IMR-90 (cell line): ENCODE results near the gene NARS2. TPM values are rescaled to one million over a fixed set of nuclear protein-coding genes. Genes with fewer than 3 reads are reported as not detected.
A peak's percentile ranks its signal among the peaks of the same experiment; 100 is the strongest.

Experiments used
- ATAC-seq: fragments of 200-7000 bp; cut with Tn5 transposase; 2 replicates; pipeline ENCODE4 v1.9.1; 2020; ENCODE audit warnings: low read depth, mild to moderate bottlenecking, moderate library complexity
- BruUV-seq: library from RNA; stranded (reverse); fragments of 400-500 nt; replicated peaks from 2 replicates; lab custom pipeline; 2021; lab: Mats Ljungman, UMichigan
- CTCF ChIA-PET: fragments of 300-600 bp; formaldehyde crosslinking; extraction: SDS; loops from one replicate; lab custom pipeline; 2021; ENCODE audit warnings: antibody characterized with exemption; lab: Yijun Ruan, JAX
- POLR2A ChIA-PET: fragments of 300-600 bp; sonication (Branson Sonifier 250); formaldehyde crosslinking; loops from one replicate; lab custom pipeline; 2022; ENCODE audit warnings: antibody characterized with exemption; ENCODE audit not compliant: unreplicated experiment; lab: Charles Lee
- DNase-seq: peaks from one replicate; pipeline ENCODE4 v3.0.0; 2013
- H2AFZ ChIP-seq: replicated peaks from 2 replicates; pipeline ENCODE3; 2013; ENCODE audit warnings: low read length, mild to moderate bottlenecking; ENCODE audit not compliant: poor library complexity
- H2AK5ac ChIP-seq: 2 replicates; pipeline ENCODE4 v1.6.1; 2013; ENCODE audit warnings: low read depth, low read length, inconsistent platforms
- H2AK9ac ChIP-seq: replicated peaks from 2 replicates; pipeline ENCODE3; 2013; ENCODE audit warnings: mild to moderate bottlenecking, low read depth, low read length, moderate library complexity; ENCODE audit not compliant: poor library complexity
- H2BK120ac ChIP-seq: 2 replicates; pipeline ENCODE4 v1.6.1; 2013; ENCODE audit warnings: low read depth, low read length, inconsistent platforms
- H2BK15ac ChIP-seq: 3 replicates; pipeline ENCODE4 v1.6.1; 2013; ENCODE audit warnings: low read depth, low read length, inconsistent platforms
- H2BK20ac ChIP-seq: 2 replicates; pipeline ENCODE4 v1.6.1; 2013; ENCODE audit warnings: low read depth, mild to moderate bottlenecking, inconsistent platforms, low read length, moderate library complexity
- H2BK5ac ChIP-seq: 2 replicates; pipeline ENCODE4 v1.6.1; 2013; ENCODE audit warnings: mild to moderate bottlenecking, low read depth, low read length, inconsistent platforms; ENCODE audit not compliant: poor library complexity, severe bottlenecking
- H3K14ac ChIP-seq: replicated peaks from 2 replicates; pipeline ENCODE4 v1.6.1; 2013; ENCODE audit warnings: low read depth, low read length, inconsistent platforms
- H3K18ac ChIP-seq: 2 replicates; pipeline ENCODE4 v1.6.1; 2013; ENCODE audit warnings: low read depth, low read length, control low read depth
- H3K23ac ChIP-seq: 2 replicates; pipeline ENCODE4 v1.6.1; 2013; ENCODE audit warnings: low read depth, low read length, inconsistent platforms
- H3K27ac ChIP-seq: 2 replicates; pipeline ENCODE4 v1.5.1; 2013; ENCODE audit warnings: mild to moderate bottlenecking, control low read depth, low read length; ENCODE audit not compliant: insufficient read depth
- H3K27me3 ChIP-seq: 2 replicates; pipeline ENCODE4 v1.6.1; 2013; ENCODE audit warnings: low read length; ENCODE audit not compliant: control insufficient read depth, insufficient read depth
- H3K36me3 ChIP-seq: 2 replicates; pipeline ENCODE4 v1.6.1; 2013; ENCODE audit warnings: low read length, mixed read lengths; ENCODE audit not compliant: control insufficient read depth, insufficient read depth
- H3K4ac ChIP-seq: 2 replicates; pipeline ENCODE4 v1.6.1; 2013; ENCODE audit warnings: low read depth, low read length, inconsistent platforms
- H3K4me1 ChIP-seq: 2 replicates; pipeline ENCODE4 v1.6.1; 2013; ENCODE audit warnings: low read length, mixed read lengths; ENCODE audit not compliant: control insufficient read depth, insufficient read depth
- H3K4me2 ChIP-seq: 2 replicates; pipeline ENCODE4 v1.6.1; 2013; ENCODE audit warnings: low read depth, mild to moderate bottlenecking, control low read depth, low read length, moderate library complexity
- H3K4me3 ChIP-seq: 2 replicates; pipeline ENCODE4 v1.5.1; 2013; ENCODE audit warnings: low read depth, mild to moderate bottlenecking, control low read depth, low read length, moderate library complexity; ENCODE audit not compliant: insufficient read depth
- H3K56ac ChIP-seq: 2 replicates; pipeline ENCODE4 v1.6.1; 2013; ENCODE audit warnings: low read length, inconsistent platforms; ENCODE audit not compliant: insufficient read depth; ENCODE audit errors: extremely low read depth
- H3K79me1 ChIP-seq, 2 experiments: 2 replicates each; pipeline ENCODE4 v1.6.1; 2013; ENCODE audit warnings: low read length in 2 of 2, inconsistent platforms in 1 of 2, low read depth in 1 of 2
- H3K9ac ChIP-seq: 2 replicates; pipeline ENCODE4 v1.6.1; 2013; ENCODE audit warnings: low read depth, low read length, control low read depth
- H3K9me1 ChIP-seq: 2 replicates; pipeline ENCODE4 v1.6.1; 2013; ENCODE audit warnings: low read length, inconsistent platforms; ENCODE audit not compliant: insufficient read depth
- H3K9me3 ChIP-seq: 2 replicates; pipeline ENCODE4 v1.6.1; 2013; ENCODE audit warnings: low read length; ENCODE audit not compliant: control insufficient read depth, insufficient read depth
- H4K20me1 ChIP-seq: 2 replicates; pipeline ENCODE4 v1.6.1; 2013; ENCODE audit warnings: low read length, inconsistent platforms; ENCODE audit not compliant: insufficient read depth
- H4K5ac ChIP-seq: 2 replicates; pipeline ENCODE4 v1.6.1; 2013; ENCODE audit warnings: mild to moderate bottlenecking, low read depth, low read length, control low read depth
- H4K8ac ChIP-seq, 2 experiments: 2 replicates each; pipeline ENCODE4 v1.6.1; 2013; ENCODE audit warnings: low read depth in 2 of 2, low read length in 2 of 2, control low read depth in 1 of 2, inconsistent platforms in 1 of 2
- H4K91ac ChIP-seq: 2 replicates; pipeline ENCODE4 v1.6.1; 2013; ENCODE audit warnings: low read depth, low read length, inconsistent platforms; ENCODE audit not compliant: insufficient read depth
- FOS ChIP-seq: fragments of 150-350 bp; IDR thresholded peaks from 2 replicates; pipeline ENCODE4 v1.6.1; 2016; ENCODE audit warnings: low read depth, low read length
- MXI1 ChIP-seq: IDR thresholded peaks from 2 replicates; pipeline ENCODE4 v1.6.1; 2012; ENCODE audit warnings: low read depth, mild to moderate bottlenecking, low read length, moderate library complexity, borderline replicate concordance
- RCOR1 ChIP-seq: IDR thresholded peaks from 2 replicates; pipeline ENCODE4 v1.6.1; 2012; ENCODE audit warnings: mild to moderate bottlenecking, low read length, improper control_type of control experiment; ENCODE audit not compliant: insufficient replicate concordance
- RFX5 ChIP-seq: IDR thresholded peaks from 2 replicates; pipeline ENCODE4 v1.8.0; 2012; ENCODE audit warnings: low read depth, mild to moderate bottlenecking, low read length, moderate library complexity
- USF2 ChIP-seq: fragments of 150-350 bp; IDR thresholded peaks from 2 replicates; pipeline ENCODE4 v1.6.1; 2017; ENCODE audit warnings: mild to moderate bottlenecking, antibody characterized with exemption, low read length, low read depth
- WGBS, 2 experiments: methylation state at CpG; one replicate each; pipeline versions ENCODE4 v1.1.5 to v1.1.7; 2013; ENCODE audit warnings: missing lambda C conversion rate in 2 of 2; ENCODE audit not compliant: insufficient read length in 1 of 2; ENCODE audit errors: extremely low coverage in 2 of 2; 5-methylcytosine and 5-hydroxymethylcytosine counted together
- dilution Hi-C: fragments of 300-500 bp; cut with HindIII; formaldehyde crosslinking; loops from one replicate; pipeline ENCODE4 v1.14.3; 2018; ENCODE audit warnings: low sequenced_read_pairs; ENCODE audit not compliant: unreplicated experiment
- in situ Hi-C: fragments of 300-500 bp; cut with MboI; formaldehyde crosslinking; loops from 3 replicates; pipeline ENCODE4 v1.14.3; 2019; ENCODE audit warnings: low sequenced_read_pairs, inconsistent platforms, mixed read lengths
- intact Hi-C: fragments of 100-400 bp; cut with micrococcal nuclease; formaldehyde crosslinking; loops from 2 replicates; pipeline ENCODE4 v1.10.0; 2022
- polyA plus RNA-seq, 3 experiments: library from polyadenylated mRNA; depleted of rRNA; stranded (reverse); fragments of >200 nt; gene quantifications; 2 replicates each; pipeline ENCODE4 v1.2.3, GENCODE V29; 2012; ENCODE audit warnings: low replicate concordance in 1 of 3
- total RNA-seq: library from RNA; depleted of rRNA; stranded (reverse); fragments of >200 nt; gene quantifications from 2 replicates; pipeline ENCODE4 v1.2.3, GENCODE V29; 2012

NARS2 gene
- total and polyA plus RNA-seq, 2 of the 4 experiments (the other 2 are of a cell fraction), result 8.0 to 15.8 TPM

- Histone ChIP-seq H3K4ac (no peak overlapping the region), H3K56ac (no peak overlapping the region), H4K20me1 (no peaks in the 10 kb centered on the region), H3K18ac (no peak overlapping the region), H4K5ac (no peak overlapping the region), H3K36me3 (peaks cover 3% of the 10 kb centered on the region; the same call in 1 of the 2 replicates), H3K14ac (no peak overlapping the region), H4K8ac (no peak overlapping the region), H2BK5ac (no peak overlapping the region), H3K27ac (no peak overlapping the region), H2BK120ac (no peak overlapping the region; the same call in 1 of the 2 replicates), H3K9ac (no peak overlapping the region), H2AK9ac (no peak overlapping the region), H3K4me2 (peak overlapping the region; percentile 50; the same call in 1 of the 2 replicates), H3K9me1 (peaks cover 6% of the 10 kb centered on the region), H4K91ac (no peak overlapping the region), H3K4me3 (no peak overlapping the region), H2AK5ac (no peak overlapping the region; the same call in 1 of the 2 replicates), H2AFZ (no peak overlapping the region), H3K27me3 (no peaks in the 10 kb centered on the region), H3K9me3 (no peaks in the 10 kb centered on the region), H3K79me1 (peaks cover 0 to 15% of the 10 kb centered on the region in 2 experiments; a peak in 2 of 4 replicates), H2BK20ac (no peak overlapping the region), H3K4me1 (peaks cover 5% of the 10 kb centered on the region), H2BK15ac (no peak overlapping the region; the same call in 2 of the 3 replicates), H3K23ac (0 out of 2 replicates have a peak overlapping the region, but pooled peaks have one; percentile 6)
- ChIA-PET POLR2A (interaction anchor here (0.7 kb wide), 1 partner anchor 1691 kb away, joined by 3 read pairs; no protein-coding TSS in a partner anchor), CTCF (no interaction called here)
- in situ Hi-C loops, result no loop called here
- TF ChIP-seq RFX5, result no peak
- TF ChIP-seq USF2, result no peak
- TF ChIP-seq FOS, result no peak
- no peak for TF ChIP-seq MXI1
- TF ChIP-seq RCOR1, result no peak
- no CpG with 5 or more reads among the region's 3 CpGs for WGBS, 2 experiments
- DNase-seq (no peak), ATAC-seq (peak; percentile 32)
- no TSS peak for BruUV-seq
- dilution Hi-C loops, result no loop called here
- intact Hi-C loops, result no loop called here
Observed at GRCh38 chr11:78541537-78541936, 33.1 kb downstream of the NARS2 start.
